Omental fat pad (tissue), 4 donors: ENCODE measurements around the gene FOXA2. TPM values are rescaled to one million over a fixed set of nuclear protein-coding genes. Genes with fewer than 3 reads are reported as not detected.

Experiments
- ATAC-seq: fragments of 150-250 bp; one replicate; pipeline ENCODE4 v1.9.1; 2016; ENCODE audit warnings: mild to moderate bottlenecking, moderate library complexity; ENCODE audit not compliant: low FRiP score
- DNase-seq: peaks from one replicate; pipeline ENCODE4 v3.0.0-alpha.2; 2019; ENCODE audit warnings: low spot score
- CTCF ChIP-seq, 3 donors: fragments of 450-650 bp; IDR thresholded peaks; one replicate each; pipeline ENCODE4 v1.5.1; 2016 to 2017; ENCODE audit warnings: antibody characterized with exemption in 3 of 3, mild to moderate bottlenecking in 3 of 3, moderate library complexity in 2 of 3
- total RNA-seq, 4 donors: library from RNA; depleted of rRNA; stranded (reverse); fragments of >200 nt; gene quantifications; one replicate each; pipeline ENCODE4 v1.1.0, GENCODE V29; 2016

FOXA2 gene
- total RNA-seq, 4 donors from 2014 or later: 0.19 TPM; not detected in 3

- DNase-seq (no peak), ATAC-seq (no peak)
- TF ChIP-seq CTCF (IDR thresholded peaks at IDR 0.05): no peak
Measured at GRCh38 chr20:22579711-22580697, 4.4 kb downstream of the FOXA2 start.

GRCh38 chr20:22579119-22579427 is 5.3 kb downstream of the FOXA2 start:
- ATAC-seq: no peak
- no peak for TF ChIP-seq CTCF (IDR thresholded peaks at IDR 0.05)
- DNase-seq: no peak

DNA sequence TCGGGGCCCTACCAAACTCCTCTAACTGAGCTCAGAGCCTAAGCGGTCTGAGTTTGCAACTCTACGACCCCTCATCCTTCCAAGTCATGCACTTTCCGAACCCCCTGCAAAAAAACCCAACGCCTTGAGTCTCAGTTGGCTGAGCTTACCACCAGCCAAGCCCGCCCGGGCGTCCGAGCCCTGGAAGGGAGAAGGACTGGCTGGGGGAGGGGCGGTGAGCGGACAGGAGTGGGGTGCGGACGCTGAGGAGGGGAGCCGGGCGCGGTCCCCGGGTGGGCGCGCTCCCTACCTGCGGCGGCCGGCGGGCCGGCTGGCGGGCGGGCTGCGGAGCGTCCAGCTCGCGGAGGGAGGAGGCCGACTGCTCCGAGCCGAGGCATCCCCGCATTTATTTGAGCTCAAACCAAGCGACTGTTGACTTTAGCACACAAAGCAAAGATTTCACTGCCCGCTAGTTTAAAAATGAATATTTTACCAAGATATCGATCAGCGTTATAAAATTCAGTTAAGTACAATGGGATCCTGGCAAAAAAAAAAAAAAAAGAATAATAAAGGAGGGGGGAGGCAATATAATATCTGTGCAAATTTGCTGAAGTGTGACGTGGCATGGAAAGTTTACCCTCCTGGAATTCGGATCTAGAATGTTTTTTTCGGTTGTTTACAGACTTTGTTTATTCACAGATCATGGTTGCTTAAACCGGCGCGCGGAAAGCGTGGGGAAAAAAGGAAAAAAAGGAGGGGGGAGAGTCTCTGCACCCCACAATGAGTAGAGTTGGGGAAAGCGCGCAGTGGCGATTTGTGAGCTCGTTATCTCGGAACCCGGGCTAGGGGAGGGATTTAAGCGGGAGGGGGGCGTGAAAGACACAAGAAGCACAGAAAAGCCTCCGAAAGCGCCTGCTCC is 5.9 kb downstream of the FOXA2 start:
- no peak for DNase-seq
- no peak for ATAC-seq
- TF ChIP-seq CTCF (IDR thresholded peaks at IDR 0.05): no peak

- no peak for ATAC-seq
- DNase-seq: no peak
- TF ChIP-seq CTCF (IDR thresholded peaks at IDR 0.05): no peak
Measured at GRCh38 chr20:22577515-22578220, 6.7 kb downstream of the FOXA2 start.

GRCh38 chr20:22576733-22577514 is 7.4 kb downstream of the FOXA2 start:
- TF ChIP-seq CTCF (IDR thresholded peaks at IDR 0.05): no peak
- ATAC-seq: no peak
- no peak for DNase-seq

- no peak for TF ChIP-seq CTCF (IDR thresholded peaks at IDR 0.05)
- no peak for DNase-seq
- no peak for ATAC-seq
Measured at GRCh38 chr20:22576273-22576672, 8.1 kb downstream of the FOXA2 start.
